SK-N-MC (cell line): ENCODE results near the gene ADD1.

Source experiments
- EZH2 ChIP-seq: fragments of 200-600 bp; sonication (generic); IDR thresholded peaks from one replicate; pipeline ENCODE4 v1.6.1; 2017; ENCODE audit warnings: antibody characterized with exemption
- FOXP2 ChIP-seq: optimal IDR thresholded peaks from 2 replicates; pipeline ENCODE3; 2011; ENCODE audit warnings: mild to moderate bottlenecking, moderate library complexity; ENCODE audit not compliant: insufficient read depth; ENCODE audit errors: extremely low read length, control extremely low read depth
- POLR2AphosphoS5 ChIP-seq: IDR thresholded peaks from 2 replicates; pipeline ENCODE4 v1.6.1; 2012; ENCODE audit warnings: mild to moderate bottlenecking, low read depth, low read length, borderline replicate concordance

GRCh38 chr4:2948895-2949781, 105.5 kb downstream of the ADD1 start:
- TF ChIP-seq EZH2 (no peak), POLR2AphosphoS5 (no peak), FOXP2 (no peak)
